HG03457 (cell line): ENCODE measurements around the gene PTPRN2.
"Not testable (repeated sequence)": the region's sequence is repeated elsewhere in the genome, so short reads cannot be mapped to it uniquely, and the experiment has no call there.

Source experiments
- ATAC-seq: cut with Tn5 transposase; IDR thresholded peaks from one replicate; pipeline ENCODE4 v1.9.1; 2021; ENCODE audit warnings: moderate number of reproducible peaks; ENCODE audit not compliant: unreplicated experiment

The PTPRN2 gene

DNA sequence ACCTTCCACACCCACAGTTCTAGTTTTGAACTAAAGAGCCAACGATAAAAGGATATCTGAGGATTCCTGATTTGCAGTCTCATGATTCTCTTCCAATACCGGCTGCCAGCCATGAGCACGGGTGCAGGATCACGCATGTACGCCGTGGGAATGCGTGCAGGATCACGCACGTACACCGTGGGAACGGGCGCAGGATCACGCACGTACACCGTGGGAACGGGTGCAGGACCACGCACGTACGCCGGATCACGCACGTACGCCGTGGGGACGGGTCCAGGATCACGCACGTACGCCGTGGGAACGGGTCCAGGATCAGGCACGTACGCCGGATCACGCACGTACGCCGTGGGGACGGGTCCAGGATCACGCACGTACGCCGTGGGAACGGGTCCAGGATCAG lies 677.6 kb downstream of the PTPRN2 start:
- ATAC-seq: not testable (repeated sequence)

DNA sequence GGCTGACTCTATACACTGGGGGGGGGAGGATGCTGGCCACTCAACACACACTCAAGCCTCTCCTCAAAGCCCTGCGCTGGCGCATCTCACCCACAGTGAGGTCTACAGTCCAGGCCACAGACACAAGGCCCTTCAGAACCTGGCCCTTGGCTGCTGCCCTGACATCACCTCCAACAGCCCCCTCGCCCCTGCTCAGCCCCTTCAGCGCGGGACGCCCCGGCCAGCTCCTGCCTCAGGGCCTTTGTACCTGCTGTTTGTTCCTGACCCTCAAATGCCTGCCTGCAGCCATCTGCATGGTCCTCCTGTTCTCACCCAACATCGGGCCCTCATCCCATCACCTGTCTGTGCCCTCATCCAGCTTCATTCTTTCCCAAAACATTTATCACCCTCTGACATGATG lies 678.3 kb downstream of the PTPRN2 start:
- no peak for ATAC-seq

DNA sequence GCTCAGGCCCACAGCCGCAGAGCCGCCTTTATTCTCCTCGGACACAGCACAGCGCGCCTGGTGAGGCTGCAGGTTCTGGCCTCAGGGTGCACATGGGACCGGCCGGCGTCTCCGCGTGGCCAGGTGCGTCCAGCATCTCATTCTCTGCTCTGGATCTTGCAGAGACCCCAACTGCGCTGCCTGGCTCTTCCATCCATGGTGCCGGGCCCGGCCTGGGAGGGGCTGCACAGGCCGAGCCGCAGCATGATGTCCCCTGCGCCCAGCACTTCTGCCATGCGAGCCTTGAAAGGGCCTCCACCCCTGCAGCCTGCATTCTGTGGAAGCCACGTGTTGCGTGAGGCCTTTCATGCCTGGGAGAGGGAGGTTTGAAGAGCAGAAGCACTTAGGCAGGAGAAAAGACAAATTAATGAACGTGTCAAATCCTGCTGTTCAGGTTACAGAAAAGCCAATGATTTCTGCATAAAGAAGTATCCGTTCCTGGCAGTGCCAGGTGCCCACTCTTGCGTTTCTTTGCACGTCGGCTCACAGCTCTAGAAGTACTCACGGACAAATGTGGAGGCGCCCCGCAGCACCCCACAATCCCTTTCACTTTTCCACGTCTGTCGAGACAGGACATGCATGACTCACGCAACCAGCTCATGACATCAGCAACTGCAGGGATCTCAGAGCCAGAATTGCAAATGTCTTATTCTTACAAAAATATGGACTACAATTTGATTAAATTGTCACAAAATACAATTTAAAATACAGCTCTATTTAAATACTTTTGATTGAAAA lies 679.4 kb downstream of the PTPRN2 start:
- no peak for ATAC-seq

DNA sequence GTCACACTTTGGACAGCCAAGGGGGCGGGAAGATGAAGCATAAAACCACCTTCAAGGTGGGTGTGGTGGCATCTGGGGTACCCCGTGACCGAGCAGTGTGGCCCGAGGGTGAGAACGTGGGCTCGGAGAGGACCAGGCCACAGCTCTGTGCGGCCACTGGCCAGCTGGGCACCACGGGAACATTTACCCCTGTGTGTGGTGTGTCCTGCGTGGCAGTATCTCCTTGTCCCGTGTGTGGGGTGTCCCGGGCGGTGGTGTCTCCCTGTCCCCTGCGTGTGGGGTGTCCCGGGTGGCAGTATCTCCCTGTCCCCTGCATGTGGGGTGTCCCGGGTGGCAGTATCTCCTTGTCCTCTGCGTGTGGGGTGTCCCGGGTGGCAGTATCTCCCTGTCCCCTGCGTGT lies 680.5 kb downstream of the PTPRN2 start:
- no peak for ATAC-seq

DNA sequence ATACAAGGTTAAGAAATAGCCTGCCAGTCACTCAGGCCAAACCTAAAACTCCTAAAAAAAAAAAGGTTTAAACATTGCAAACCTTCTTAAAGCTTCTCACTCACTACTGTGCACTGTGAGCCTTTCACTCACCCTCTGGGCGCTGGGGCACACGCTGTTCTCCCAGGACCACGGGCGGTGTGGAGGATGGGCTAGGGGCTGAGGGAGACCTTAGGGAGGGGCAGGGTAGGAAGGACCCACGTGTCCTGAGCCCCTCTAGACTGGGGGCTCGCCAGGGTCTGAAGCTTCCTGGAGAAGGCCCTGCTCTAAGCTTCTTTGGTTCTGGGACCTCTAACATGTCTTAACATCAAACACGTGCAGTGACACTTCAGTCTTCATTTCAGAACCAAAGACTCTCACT lies 681.0 kb downstream of the PTPRN2 start:
- ATAC-seq: no peak

DNA sequence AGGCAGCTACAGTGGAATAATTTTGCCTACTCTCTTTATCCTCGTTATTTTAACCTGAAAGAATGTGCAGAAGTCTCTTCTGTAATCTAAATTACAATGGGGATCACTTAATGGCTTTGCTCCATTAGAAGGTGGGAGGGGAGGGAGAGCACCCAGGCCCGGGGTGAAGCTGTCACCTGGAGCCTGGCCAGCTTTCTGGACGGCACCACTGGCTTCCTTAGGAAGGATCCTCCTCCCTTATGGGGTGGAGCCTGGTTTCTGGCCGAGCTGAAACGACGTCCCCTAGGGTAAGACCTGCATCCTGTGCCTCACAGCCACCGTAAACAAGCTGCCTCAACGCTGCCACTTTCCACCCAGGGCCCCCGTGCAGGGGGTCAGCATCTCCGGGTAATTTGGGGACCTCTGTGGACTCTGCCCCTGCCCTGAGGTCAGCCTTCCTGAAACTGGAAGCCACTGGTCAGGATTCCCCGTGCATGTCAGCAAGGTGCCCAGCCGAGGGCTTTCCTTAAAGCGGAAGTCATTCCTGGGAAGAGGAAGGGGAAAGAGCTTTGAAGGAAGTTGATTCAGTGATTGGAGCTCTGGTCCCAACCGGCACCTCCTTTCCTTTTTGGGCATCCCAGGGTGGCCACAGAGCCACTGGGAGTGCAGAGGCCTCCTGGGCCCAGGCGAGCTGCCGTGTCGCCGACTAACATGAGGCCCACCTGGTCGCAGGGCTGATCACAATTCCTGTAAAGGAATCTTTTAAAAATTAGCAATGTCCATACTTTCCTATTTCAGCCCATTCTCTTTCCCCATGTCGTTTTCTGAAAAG lies 681.8 kb downstream of the PTPRN2 start:
- no peak for ATAC-seq

DNA sequence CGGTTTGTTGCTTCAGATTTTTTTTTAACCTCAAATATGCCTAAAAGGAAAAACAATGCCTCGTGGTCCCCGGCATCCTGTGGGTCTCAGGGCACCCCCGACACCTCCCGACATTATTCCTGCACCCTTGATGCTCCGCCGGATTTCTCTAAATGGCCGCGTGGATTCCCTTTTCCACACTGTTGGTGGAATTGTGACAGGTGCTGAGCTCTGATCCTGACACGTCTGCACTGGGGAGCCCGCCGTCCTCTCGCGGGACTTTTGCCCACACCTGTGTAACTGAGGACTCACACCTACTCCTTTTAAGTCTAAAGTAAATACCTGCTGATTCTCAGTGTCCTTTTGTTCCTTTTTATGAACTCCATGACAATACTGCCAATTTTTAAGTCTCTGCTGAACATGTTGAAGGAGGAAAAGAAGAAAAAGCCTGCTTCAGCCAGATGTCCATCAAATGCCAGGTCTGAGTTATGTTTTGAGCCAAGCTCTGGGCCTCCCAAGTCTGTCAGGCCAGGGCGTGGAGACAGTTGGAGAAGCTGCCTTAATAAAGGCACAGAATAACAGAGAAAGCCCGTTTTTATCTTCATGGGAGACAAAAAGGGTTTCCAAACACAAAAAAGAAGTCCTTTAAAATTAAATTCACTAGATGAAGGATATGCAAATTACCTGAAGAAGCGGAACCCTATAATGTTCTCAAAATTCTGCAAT lies 682.6 kb downstream of the PTPRN2 start:
- ATAC-seq: no peak

DNA sequence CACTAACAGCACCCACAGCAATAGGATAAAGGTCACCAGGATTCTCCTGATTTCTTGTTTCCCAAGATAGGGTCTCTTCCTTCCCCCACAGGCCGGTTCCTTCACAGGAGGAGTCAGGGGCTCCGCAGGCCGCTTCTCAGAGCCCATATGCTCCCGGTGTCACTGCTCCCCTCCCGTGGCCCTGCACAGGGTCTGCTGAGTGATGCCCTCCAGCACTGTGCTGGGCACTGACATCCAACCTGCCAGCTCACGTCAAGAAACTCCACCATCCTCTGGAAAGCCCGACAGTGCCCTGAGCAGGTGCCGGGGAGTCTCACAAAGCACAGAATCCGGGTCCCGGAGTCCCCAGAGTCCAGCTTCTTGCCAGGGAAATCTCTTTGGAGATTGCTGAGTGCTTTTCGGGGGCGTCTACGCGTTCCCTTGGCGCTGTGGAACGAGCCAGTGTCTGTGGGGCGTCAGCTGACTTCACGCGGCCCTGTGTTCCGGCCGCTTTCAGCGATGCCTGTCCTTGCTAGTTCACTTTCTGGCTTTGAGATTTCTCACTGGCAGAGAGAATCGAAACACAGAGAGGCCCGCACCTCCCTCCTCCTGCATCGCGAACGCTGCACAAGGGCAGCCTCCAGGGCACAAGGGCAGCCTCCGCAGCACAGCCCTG lies 683.3 kb downstream of the PTPRN2 start:
- ATAC-seq: no peak

DNA sequence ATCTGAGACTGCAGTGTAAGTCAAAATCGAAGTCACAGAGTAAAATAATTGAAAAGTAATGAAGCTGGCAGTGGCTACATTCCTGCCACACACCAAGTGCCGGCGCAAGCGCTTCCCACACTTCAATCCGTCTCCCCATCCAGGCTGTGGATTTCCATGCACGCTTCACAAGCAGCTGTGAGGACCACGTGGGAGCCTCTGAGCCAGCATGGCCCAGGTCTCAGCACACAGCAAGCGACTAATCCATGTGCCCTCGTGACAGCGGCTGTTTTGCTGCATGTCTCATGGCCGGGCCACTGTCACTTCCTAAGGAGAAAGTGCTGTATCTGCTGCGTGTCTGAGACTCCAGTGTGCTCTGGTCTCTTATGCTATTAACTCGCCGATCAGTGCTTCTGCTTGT lies 683.9 kb downstream of the PTPRN2 start:
- no peak for ATAC-seq

DNA sequence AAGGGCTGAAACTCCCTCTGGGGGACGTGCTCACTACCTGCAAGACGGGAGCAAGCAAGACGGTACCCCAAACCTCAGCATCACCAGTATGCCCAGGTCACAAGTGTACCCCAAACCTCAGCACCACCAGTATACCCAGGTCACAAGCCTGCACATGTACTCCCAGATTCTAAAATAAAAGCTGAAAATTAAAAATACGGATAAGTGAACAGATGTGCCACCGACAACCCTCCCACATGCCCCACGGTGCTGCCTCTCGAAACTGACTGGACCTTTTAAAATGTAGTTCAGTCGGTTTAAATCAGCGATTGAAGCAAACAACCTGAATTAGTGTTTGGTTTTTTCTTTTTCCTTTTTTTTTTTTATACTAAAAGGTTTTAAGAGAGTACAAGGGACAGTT lies 684.3 kb downstream of the PTPRN2 start:
- no peak for ATAC-seq

DNA sequence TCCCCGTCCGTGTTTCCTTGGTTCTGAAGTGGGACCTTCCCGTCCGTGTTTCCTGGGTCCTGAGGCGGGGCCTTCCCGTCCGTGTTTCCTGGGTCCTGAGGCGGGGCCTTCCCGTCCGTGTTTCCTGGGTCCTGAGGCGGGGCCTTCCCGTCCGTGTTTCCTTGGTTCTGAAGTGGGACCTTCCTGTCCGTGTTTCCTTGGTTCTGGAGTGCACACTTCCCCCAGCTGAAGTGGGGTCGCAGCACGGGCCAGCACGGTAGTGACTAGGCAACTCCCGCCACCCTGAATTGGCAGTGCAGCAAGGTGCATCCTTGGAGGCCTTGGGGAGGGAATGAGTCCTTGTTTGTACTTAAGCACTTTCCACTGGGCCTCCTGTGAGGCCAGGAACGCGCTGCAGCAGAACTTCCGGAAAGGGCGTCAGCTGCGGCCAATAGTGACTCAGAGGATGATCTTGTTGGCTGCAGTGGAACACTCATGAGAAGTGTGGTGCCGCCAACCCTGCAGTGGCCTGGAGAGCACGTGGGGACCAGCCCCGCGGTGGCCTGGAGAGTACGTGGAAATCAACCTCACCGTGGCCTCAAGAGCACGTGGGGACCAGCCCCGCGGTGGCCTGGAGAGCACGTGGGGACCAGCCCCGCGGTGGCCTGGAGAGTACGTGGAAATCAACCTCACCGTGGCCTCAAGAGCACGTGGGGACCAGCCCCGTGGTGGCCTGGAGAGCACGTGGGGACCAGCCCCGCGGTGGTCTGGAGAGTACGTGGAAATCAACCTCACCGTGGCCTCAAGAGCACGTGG lies 685.6 kb downstream of the PTPRN2 start:
- not testable (repeated sequence) for ATAC-seq

DNA sequence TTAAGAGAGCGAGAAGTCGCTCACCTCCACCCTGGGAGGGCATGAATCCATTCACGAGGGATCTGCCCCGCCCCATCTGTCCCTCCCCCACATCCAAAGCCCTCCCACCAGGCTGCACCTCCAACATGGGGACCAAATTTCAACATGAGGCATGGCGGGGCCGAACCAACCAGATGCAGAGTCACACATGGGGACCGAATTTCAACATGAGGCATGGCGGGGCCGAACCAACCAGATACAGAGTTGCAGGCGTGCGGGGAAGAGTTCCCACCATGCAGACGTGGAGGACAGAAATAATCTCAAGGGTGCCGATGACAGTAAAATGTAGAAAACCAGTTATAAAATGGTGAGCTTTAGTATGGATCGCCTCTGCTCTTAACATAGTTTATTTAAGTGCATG lies 686.5 kb downstream of the PTPRN2 start:
- no peak for ATAC-seq

DNA sequence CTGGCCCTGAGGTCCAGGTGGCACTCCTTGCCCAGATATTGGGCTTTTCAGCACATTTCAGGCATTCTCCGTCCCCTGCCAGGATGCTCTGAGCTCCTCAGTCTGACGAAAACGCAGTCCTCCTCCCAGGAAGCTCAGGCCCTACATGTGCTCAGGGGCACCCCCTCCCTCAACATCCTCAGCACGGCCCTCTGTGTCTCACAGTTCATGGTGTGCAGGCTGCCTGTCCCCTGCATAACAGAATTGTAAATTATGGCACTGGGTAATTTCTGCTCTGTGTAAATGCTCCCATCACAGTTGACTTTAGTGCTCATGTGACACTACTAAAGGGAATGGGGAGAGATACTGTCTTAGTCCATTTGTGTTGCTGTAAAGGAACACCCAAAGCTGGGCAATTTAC lies 687.1 kb downstream of the PTPRN2 start:
- no peak for ATAC-seq

DNA sequence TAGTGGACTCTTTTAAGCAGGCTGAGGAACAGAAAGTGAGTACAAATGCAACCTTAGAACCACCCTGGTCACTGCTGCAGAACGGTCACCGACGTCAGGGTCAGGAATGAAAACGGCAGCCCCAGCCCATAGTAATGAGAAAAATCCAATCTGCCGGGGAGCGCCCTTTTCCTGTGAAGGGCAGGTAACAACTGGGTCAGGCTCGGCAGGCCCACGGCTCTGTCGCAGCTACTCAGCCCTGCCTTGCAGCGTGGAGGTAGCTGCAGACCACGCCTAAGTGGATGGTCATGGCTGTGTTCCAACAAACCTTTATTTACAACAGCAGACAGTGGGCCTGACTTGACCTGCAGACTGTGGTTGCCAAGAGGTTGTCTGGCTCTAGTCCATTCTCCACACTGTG lies 687.6 kb downstream of the PTPRN2 start:
- ATAC-seq: no peak

DNA sequence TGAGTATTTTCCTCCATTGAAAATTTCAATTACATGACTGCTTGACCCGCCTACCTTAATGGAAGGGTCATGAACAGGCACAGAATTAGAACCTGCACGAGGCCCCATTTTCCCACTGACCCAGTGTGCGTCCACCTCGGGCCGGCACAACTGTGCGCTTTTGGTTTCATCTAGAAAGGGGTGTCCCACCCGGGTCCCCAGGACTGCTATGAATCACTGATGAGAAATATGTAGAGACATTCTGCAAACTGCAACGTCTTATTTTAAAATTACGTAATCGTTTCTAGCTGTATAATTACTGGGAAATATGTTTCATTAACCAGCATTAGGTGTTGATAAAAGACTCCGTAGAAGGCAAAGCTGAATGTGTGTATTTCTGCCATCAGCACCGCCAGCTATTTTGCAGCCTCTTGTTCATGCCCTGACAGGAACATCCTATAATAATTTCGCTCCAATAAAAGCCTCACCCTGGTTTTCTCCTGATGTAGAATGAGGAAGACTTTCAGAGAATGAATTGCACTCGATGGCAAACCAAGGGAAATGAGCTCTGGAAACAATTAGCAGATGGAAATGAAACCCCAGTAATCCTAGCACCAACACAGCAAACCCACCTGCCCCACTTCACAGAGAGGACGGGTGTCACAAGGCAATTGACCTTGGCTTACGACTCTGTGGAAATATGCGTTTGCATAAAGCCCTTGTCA lies 688.7 kb downstream of the PTPRN2 start:
- ATAC-seq: no peak

DNA sequence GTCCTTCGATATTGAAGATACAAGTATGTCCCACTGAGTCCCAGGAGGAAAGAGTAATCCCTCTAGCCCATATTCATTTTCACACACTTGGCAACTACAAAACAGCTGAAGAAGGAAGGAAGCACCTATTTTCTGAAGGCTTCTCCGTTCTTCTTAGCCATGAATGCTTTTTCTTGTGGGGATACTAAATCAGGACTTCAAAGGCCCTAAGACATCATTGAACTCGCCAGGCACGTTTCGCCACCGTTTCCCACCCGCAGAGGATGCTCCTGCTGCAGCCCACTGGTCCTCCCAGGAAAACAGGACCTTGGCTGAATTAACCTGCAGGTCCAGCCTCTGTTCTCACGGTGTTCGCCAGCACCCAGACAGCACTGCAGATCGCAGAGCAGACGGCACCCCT lies 689.4 kb downstream of the PTPRN2 start:
- ATAC-seq: no peak

DNA sequence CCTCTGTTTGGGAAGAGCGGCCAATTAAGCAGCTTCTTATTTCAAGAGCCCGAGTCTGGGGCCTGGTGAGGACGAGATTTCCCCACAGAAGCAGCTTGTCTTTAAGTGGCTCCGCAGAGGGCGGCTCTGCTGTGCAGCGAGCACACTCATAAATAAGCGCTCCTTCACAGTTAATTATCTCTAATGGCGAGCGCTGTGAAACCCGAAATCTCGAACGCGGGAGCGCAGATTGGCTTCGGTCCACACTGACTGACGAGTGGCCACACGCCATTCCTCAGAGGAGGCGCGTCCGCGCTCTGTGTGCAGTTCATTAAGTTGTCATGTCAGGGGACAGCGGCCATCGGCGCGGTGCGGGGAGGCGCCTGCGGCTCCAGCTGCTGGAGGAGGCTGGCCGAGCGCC lies 689.9 kb downstream of the PTPRN2 start:
- ATAC-seq: no peak

DNA sequence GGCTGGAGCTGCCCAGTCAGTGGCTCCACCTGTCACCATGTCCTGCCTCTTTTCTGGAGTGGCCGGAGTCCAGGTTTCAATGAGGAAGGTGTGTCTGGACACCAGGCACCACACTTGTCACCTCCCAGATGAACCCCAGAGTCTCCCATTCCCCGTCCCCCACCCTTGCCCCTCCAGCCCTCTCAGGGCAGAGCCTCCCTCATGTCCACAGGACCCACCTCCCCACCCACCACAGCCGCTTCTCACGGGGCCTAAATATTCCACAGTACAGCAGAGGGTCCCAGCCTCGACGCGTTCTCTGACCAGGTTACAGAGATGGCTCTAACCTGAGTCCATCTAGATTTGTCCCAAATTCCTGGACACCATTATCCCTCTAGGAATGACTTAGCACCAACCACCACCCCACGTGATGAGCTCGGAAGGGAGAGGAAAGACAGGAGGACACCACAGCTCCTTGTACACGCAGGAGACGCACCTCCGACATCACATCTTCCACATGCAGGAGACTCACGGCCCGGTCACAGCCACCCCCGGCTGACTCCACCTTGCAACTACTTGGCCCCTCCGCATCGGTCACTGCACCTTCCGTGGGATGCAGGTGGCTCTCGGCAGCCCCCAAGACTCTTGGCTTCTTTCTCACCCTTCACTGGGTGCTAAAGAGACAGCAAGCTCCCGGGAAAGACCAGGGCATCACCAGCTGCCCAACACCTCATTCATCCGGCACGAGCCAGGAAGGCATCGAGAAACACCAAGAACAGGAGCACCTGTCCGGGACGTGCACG lies 690.7 kb downstream of the PTPRN2 start:
- ATAC-seq: no peak

DNA sequence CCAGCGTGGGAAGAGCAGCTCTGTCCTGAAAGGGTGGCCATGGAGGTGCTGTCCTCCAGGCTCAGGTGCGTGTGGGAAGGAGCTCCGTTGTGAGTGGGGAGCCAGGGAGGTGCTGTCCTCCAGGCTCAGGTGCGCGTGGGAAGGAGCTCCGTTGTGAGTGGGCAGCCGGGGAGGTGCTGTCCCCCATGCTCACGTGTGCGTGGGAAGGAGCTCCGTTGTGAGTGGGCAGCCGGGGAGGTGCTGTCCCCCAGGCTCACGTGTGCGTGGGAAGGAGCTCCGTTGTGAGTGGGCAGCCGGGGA lies 691.3 kb downstream of the PTPRN2 start:
- ATAC-seq: not testable (repeated sequence)
